Measurements from ENCODE around the gene SAP25.
"Not testable (repeated sequence)": the region's sequence is repeated elsewhere in the genome, so short reads cannot be mapped to it uniquely, and the experiment has no call there.

SAP25 gene

DNA sequence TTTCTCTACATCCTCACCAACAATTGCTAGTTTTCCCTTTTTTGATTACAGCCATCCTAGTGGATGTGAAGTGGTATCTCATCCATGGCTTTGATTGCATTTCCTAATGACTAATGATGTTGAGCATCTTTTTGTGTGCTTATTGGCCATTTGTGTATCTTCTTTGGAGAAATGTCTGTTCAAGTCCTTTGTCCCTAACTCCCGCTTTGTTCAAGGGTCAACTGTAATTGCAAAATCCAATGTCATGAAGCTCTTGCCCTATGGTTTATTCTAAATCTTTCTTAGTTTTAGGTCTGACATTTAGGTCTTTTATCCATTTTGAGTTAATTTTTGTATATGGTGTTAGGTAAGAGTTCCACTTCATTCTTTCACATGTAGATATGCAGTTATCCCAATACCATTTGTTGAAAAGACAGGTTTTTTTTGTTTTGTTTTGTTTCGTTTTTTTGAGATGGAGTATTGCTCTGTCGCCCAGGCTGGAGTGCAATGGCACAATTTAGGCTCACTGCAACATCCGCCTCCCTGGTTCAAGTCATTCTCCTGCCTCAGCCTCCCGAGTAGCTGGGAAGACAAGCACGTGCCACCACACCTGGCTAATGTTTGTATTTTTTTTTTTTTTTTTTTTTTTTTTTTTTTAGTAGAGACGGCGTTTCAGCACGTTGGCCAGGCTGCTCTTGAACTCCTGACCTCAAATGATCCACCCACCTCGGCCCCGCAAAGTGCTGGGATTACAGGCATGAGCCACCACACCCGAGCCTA is 45.4 kb downstream of the SAP25 start:
- not testable (repeated sequence) for DNase-seq

DNA sequence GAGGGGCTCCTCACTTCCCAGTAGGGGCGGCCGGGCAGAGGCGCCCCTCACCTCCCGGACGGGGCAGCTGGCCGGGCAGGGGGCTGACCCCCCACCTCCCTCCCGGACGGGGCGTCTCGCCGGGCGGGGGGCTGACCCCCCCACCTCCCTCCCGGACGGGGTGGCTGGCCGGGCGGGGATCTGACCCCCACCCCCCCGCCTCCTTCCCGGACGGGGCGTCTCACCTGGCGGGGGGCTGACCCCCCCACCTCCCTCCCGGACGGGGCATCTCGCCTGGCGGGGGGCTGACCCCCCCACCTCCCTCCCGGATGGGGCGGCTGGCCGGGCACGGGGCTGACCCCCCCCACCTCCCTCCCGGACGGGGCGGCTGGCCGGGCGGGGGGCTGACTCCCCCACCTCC is 50.5 kb downstream of the SAP25 start:
- DNase-seq = not testable (repeated sequence)
